GM23338 (cell line): ENCODE results near the gene ITPR3. TPM values are rescaled to one million over a fixed set of nuclear protein-coding genes. Genes with fewer than 3 reads are reported as not detected.

Experiments used
- ATAC-seq: fragments of 200-7000 bp; cut with Tn5 transposase; 3 replicates; pipeline ENCODE4 v1.9.1; 2020
- DNase-seq: peaks from one replicate; pipeline ENCODE4 v3.0.0-alpha.2; 2015; ENCODE audit warnings: low spot score
- H2AFZ ChIP-seq: fragments of 200-600 bp; sonication (generic); 2 replicates; pipeline ENCODE4 v1.8.0; 2016; ENCODE audit warnings: antibody characterized with exemption, mild to moderate bottlenecking, moderate library complexity
- H3F3A ChIP-seq: fragments of 200-600 bp; sonication (generic); replicated peaks from 2 replicates; pipeline ENCODE4 v1.8.0; 2017; ENCODE audit warnings: antibody characterized with exemption, mixed run types, low read depth
- H3K27ac ChIP-seq: fragments of 200-600 bp; sonication (generic); 2 replicates; pipeline ENCODE4 v1.6.1; 2016; ENCODE audit warnings: low read depth
- H3K27me3 ChIP-seq: fragments of 200-600 bp; sonication (generic); 2 replicates; pipeline ENCODE4 v1.8.0; 2016; ENCODE audit warnings: mild to moderate bottlenecking, mixed run types, moderate library complexity; ENCODE audit not compliant: insufficient read depth
- H3K36me3 ChIP-seq: fragments of 200-600 bp; sonication (generic); 2 replicates; pipeline ENCODE4 v1.8.0; 2016; ENCODE audit warnings: mild to moderate bottlenecking; ENCODE audit not compliant: insufficient read depth
- H3K4me1 ChIP-seq: fragments of 200-600 bp; sonication (generic); 2 replicates; pipeline ENCODE4 v1.8.0; 2016; ENCODE audit warnings: mild to moderate bottlenecking, moderate library complexity; ENCODE audit not compliant: insufficient read depth
- H3K4me2 ChIP-seq: fragments of 200-600 bp; sonication (generic); 2 replicates; pipeline ENCODE4 v1.7.1; 2017; ENCODE audit warnings: mixed run types
- H3K4me3 ChIP-seq: fragments of 200-600 bp; sonication (generic); 2 replicates; pipeline ENCODE4 v1.6.1; 2016; ENCODE audit warnings: mixed run types
- H3K79me2 ChIP-seq: fragments of 200-600 bp; sonication (generic); replicated peaks from 2 replicates; pipeline ENCODE4 v1.8.0; 2017; ENCODE audit warnings: mild to moderate bottlenecking; ENCODE audit not compliant: insufficient read depth
- H3K9me2 ChIP-seq: fragments of 200-600 bp; sonication (generic); 2 replicates; pipeline ENCODE4 v1.8.0; 2017; ENCODE audit not compliant: insufficient read depth
- H4K20me1 ChIP-seq: fragments of 200-600 bp; sonication (generic); replicated peaks from 2 replicates; pipeline ENCODE4 v1.8.0; 2017; ENCODE audit warnings: mild to moderate bottlenecking; ENCODE audit not compliant: insufficient read depth
- H3K27ac Mint-ChIP-seq: 2 replicates; pipeline ENCODE4 v1.8.0; 2020; ENCODE audit warnings: inconsistent platforms, mild to moderate bottlenecking, moderate library complexity, mixed read lengths
- H3K27me3 Mint-ChIP-seq: 3 replicates; pipeline ENCODE4 v1.8.0; 2022; ENCODE audit warnings: low read depth, mild to moderate bottlenecking, moderate library complexity, mixed read lengths, inconsistent platforms; ENCODE audit not compliant: insufficient read depth, poor library complexity
- H3K36me3 Mint-ChIP-seq: 3 replicates; pipeline ENCODE4 v1.8.0; 2021; ENCODE audit warnings: low read depth, mild to moderate bottlenecking, inconsistent platforms, moderate library complexity, mixed read lengths
- H3K4me1 Mint-ChIP-seq: 3 replicates; pipeline ENCODE4 v1.8.0; 2020; ENCODE audit warnings: mild to moderate bottlenecking, inconsistent platforms, mixed read lengths
- H3K4me3 Mint-ChIP-seq: 3 replicates; pipeline ENCODE4 v1.8.0; 2021; ENCODE audit warnings: moderate library complexity, mild to moderate bottlenecking, inconsistent platforms, mixed read lengths
- H3K9me3 Mint-ChIP-seq: 3 replicates; pipeline ENCODE4 v1.8.0; 2020; ENCODE audit warnings: moderate library complexity, mild to moderate bottlenecking, inconsistent platforms, mixed read lengths
- EZH2 ChIP-seq: fragments of 200-600 bp; sonication (generic); IDR thresholded peaks from one replicate; pipeline ENCODE4 v1.8.0; 2017; ENCODE audit warnings: antibody characterized with exemption, mild to moderate bottlenecking, low read depth; ENCODE audit not compliant: unreplicated experiment
- EZH2phosphoT487 ChIP-seq: fragments of 200-600 bp; sonication (generic); IDR thresholded peaks from one replicate; pipeline ENCODE4 v1.8.1; 2018; ENCODE audit warnings: antibody characterized with exemption; ENCODE audit not compliant: unreplicated experiment
- JUNB ChIP-seq: IDR thresholded peaks from one replicate; pipeline ENCODE4 v1.6.1; 2016; ENCODE audit warnings: antibody characterized with exemption; ENCODE audit not compliant: unreplicated experiment
- NANOG ChIP-seq: IDR thresholded peaks from 2 replicates; pipeline ENCODE4 v1.6.1; 2016; ENCODE audit warnings: antibody characterized with exemption, borderline replicate concordance
- ZNF114 ChIP-seq: fragments of 250-450 bp; sonication (Bioruptor Pico); IDR thresholded peaks from 2 replicates; pipeline ENCODE4 v1.5.0; 2020; ENCODE audit warnings: mild to moderate bottlenecking, moderate library complexity
- ZNF331 ChIP-seq: fragments of 250-450 bp; sonication (Bioruptor Pico); IDR thresholded peaks from 2 replicates; pipeline ENCODE4 v1.5.0; 2020; ENCODE audit warnings: low read depth, mild to moderate bottlenecking, moderate library complexity
- polyA plus RNA-seq: library from polyadenylated mRNA; unstranded; fragments of >200 nt; fragmentation: Nextera tagmentation; extraction: Ambion mirVana; gene quantifications from 2 replicates; pipeline ENCODE4 v1.2.1, GENCODE V29; 2016
- total RNA-seq: library from RNA; depleted of rRNA; stranded (reverse); fragments of >200 nt; shearing (Covaris generic); gene quantifications from 2 replicates; pipeline ENCODE4 v1.2.3, GENCODE V29; 2014
- TF ChIP-seq, protein P1 (sequence below): fragments of 250-450 bp; sonication (Bioruptor Pico); IDR thresholded peaks from 2 replicates; pipeline ENCODE4 v1.5.0; 2020; ENCODE audit warnings: mild to moderate bottlenecking, moderate library complexity
- TF ChIP-seq, protein P2 (sequence below): IDR thresholded peaks from one replicate; pipeline ENCODE4 v1.6.1; 2018; ENCODE audit warnings: antibody characterized with exemption; ENCODE audit not compliant: unreplicated experiment
- TF ChIP-seq, protein P3 (sequence below): IDR thresholded peaks from 2 replicates; pipeline ENCODE4 v1.6.1; 2016; ENCODE audit warnings: antibody characterized with exemption

The ITPR3 gene
- total and polyA plus RNA-seq, 2 experiments from 2014 or later: 7.3 to 31.9 TPM

DNA sequence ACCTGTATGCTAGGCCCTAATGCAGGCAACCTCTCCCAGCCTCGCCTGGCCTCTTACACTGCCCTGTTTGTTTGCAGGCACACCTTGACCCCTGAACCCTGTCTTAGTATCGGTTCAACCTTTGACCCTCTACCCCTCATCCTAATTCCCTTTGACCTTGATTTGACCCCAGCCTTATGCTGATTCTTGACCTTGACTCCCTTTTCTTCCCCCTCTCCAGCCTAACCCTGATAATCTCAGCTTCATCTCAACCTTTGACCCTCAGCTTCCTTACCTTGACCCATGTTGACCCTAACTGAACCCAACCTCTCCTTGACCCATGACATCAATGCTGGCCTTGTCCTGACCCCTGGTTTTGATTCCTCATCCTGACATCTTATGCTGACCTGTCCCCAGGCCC lies 56.6 kb downstream of the ITPR3 start (continued):
- TF ChIP-seq, protein P1, sequence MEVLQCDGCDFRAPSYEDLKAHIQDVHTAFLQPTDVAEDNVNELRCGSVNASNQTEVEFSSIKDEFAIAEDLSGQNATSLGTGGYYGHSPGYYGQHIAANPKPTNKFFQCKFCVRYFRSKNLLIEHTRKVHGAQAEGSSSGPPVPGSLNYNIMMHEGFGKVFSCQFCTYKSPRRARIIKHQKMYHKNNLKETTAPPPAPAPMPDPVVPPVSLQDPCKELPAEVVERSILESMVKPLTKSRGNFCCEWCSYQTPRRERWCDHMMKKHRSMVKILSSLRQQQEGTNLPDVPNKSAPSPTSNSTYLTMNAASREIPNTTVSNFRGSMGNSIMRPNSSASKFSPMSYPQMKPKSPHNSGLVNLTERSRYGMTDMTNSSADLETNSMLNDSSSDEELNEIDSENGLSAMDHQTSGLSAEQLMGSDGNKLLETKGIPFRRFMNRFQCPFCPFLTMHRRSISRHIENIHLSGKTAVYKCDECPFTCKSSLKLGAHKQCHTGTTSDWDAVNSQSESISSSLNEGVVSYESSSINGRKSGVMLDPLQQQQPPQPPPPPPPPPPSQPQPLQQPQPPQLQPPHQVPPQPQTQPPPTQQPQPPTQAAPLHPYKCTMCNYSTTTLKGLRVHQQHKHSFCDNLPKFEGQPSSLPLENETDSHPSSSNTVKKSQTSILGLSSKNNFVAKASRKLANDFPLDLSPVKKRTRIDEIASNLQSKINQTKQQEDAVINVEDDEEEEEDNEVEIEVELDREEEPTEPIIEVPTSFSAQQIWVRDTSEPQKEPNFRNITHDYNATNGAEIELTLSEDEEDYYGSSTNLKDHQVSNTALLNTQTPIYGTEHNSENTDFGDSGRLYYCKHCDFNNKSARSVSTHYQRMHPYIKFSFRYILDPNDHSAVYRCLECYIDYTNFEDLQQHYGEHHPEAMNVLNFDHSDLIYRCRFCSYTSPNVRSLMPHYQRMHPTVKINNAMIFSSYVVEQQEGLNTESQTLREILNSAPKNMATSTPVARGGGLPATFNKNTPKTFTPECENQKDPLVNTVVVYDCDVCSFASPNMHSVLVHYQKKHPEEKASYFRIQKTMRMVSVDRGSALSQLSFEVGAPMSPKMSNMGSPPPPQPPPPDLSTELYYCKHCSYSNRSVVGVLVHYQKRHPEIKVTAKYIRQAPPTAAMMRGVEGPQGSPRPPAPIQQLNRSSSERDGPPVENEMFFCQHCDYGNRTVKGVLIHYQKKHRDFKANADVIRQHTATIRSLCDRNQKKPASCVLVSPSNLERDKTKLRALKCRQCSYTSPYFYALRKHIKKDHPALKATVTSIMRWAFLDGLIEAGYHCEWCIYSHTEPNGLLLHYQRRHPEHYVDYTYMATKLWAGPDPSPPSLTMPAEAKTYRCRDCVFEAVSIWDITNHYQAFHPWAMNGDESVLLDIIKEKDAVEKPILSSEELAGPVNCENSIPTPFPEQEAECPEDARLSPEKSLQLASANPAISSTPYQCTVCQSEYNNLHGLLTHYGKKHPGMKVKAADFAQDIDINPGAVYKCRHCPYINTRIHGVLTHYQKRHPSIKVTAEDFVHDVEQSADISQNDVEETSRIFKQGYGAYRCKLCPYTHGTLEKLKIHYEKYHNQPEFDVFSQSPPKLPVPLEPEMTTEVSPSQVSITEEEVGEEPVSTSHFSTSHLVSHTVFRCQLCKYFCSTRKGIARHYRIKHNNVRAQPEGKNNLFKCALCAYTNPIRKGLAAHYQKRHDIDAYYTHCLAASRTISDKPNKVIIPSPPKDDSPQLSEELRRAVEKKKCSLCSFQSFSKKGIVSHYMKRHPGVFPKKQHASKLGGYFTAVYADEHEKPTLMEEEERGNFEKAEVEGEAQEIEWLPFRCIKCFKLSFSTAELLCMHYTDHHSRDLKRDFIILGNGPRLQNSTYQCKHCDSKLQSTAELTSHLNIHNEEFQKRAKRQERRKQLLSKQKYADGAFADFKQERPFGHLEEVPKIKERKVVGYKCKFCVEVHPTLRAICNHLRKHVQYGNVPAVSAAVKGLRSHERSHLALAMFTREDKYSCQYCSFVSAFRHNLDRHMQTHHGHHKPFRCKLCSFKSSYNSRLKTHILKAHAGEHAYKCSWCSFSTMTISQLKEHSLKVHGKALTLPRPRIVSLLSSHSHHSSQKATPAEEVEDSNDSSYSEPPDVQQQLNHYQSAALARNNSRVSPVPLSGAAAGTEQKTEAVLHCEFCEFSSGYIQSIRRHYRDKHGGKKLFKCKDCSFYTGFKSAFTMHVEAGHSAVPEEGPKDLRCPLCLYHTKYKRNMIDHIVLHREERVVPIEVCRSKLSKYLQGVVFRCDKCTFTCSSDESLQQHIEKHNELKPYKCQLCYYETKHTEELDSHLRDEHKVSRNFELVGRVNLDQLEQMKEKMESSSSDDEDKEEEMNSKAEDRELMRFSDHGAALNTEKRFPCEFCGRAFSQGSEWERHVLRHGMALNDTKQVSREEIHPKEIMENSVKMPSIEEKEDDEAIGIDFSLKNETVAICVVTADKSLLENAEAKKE (CRISPR knock-in tag): no peak
- no peak for TF ChIP-seq JUNB

DNA sequence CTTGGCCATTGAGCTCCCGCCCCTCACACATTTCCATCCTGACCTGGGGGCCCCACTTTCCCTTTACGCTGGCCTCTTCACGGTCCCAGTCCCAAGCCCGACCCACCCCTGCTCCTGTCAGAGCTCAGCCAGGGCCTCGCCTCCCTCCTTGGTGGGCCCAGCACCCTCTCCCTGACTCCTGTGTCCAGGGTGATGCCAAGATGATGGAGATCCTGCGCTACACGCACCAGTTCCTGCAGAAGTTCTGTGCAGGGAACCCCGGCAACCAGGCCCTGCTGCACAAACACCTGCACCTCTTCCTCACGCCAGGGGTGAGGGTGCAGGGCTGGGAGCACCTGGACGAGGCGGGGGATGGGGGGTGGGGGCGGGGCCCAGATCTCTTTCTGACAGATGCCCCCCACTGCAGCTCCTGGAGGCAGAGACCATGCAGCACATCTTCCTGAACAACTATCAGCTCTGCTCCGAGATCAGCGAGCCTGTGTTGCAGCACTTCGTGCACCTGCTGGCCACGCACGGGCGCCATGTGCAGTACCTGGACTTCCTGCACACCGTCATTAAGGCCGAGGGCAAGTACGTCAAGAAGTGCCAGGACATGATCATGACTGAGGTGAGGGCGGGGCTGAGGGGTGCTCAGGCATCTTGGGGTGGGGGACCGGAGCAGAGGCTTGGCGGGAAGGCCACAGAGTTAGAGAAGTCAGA lies 57.3 kb downstream of the ITPR3 start:
- H3K27me3 ChIP-seq: no peaks in the 10 kb centered on the region
- no peaks in the 10 kb centered on the region for H3K9me2 ChIP-seq
- DNase-seq: no peak
- no peaks in the 10 kb centered on the region for H3K4me1 Mint-ChIP-seq
- no peak overlapping the region for H3K4me3 ChIP-seq
- no peak overlapping the region for H3K4me3 Mint-ChIP-seq
- H3K36me3 ChIP-seq: no peaks in the 10 kb centered on the region
- no peak overlapping the region for H3K27ac Mint-ChIP-seq
- ATAC-seq: no peak
- H3F3A ChIP-seq: no peaks in the 10 kb centered on the region
- H3K27me3 Mint-ChIP-seq: peaks cover 10% of the 10 kb centered on the region
- no peak overlapping the region for H2AFZ ChIP-seq
- peaks cover 41% of the 10 kb centered on the region for H3K36me3 Mint-ChIP-seq
- no peak overlapping the region for H3K27ac ChIP-seq
- H3K79me2 ChIP-seq: no peaks in the 10 kb centered on the region
- H4K20me1 ChIP-seq: no peaks in the 10 kb centered on the region; the same call in 1 of the 2 replicates
- H3K4me2 ChIP-seq: no peak overlapping the region
- H3K4me1 ChIP-seq: no peaks in the 10 kb centered on the region
- H3K9me3 Mint-ChIP-seq: no peaks in the 10 kb centered on the region
- TF ChIP-seq, protein P2, sequence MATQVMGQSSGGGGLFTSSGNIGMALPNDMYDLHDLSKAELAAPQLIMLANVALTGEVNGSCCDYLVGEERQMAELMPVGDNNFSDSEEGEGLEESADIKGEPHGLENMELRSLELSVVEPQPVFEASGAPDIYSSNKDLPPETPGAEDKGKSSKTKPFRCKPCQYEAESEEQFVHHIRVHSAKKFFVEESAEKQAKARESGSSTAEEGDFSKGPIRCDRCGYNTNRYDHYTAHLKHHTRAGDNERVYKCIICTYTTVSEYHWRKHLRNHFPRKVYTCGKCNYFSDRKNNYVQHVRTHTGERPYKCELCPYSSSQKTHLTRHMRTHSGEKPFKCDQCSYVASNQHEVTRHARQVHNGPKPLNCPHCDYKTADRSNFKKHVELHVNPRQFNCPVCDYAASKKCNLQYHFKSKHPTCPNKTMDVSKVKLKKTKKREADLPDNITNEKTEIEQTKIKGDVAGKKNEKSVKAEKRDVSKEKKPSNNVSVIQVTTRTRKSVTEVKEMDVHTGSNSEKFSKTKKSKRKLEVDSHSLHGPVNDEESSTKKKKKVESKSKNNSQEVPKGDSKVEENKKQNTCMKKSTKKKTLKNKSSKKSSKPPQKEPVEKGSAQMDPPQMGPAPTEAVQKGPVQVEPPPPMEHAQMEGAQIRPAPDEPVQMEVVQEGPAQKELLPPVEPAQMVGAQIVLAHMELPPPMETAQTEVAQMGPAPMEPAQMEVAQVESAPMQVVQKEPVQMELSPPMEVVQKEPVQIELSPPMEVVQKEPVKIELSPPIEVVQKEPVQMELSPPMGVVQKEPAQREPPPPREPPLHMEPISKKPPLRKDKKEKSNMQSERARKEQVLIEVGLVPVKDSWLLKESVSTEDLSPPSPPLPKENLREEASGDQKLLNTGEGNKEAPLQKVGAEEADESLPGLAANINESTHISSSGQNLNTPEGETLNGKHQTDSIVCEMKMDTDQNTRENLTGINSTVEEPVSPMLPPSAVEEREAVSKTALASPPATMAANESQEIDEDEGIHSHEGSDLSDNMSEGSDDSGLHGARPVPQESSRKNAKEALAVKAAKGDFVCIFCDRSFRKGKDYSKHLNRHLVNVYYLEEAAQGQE: no peak
- TF ChIP-seq EZH2phosphoT487 (no peak), EZH2 (no peak), ZNF114 (CRISPR knock-in tag) (no peak), NANOG (no peak), ZNF331 (CRISPR knock-in tag) (no peak)
- TF ChIP-seq, protein P3, sequence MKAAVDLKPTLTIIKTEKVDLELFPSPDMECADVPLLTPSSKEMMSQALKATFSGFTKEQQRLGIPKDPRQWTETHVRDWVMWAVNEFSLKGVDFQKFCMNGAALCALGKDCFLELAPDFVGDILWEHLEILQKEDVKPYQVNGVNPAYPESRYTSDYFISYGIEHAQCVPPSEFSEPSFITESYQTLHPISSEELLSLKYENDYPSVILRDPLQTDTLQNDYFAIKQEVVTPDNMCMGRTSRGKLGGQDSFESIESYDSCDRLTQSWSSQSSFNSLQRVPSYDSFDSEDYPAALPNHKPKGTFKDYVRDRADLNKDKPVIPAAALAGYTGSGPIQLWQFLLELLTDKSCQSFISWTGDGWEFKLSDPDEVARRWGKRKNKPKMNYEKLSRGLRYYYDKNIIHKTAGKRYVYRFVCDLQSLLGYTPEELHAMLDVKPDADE: no peak
